Naive thymus-derived CD8-positive, alpha-beta T cell (primary cell): ENCODE measurements around the gene ARPC5. TPM values are rescaled to one million over a fixed set of nuclear protein-coding genes. Genes with fewer than 3 reads are reported as not detected.

Source experiments
- ATAC-seq, 2 donors: fragments of 150-1000 bp; cut with Tn5 transposase in 1 of 2; sonication (Bioruptor Pico), chemical (Tn5 transposase) in 1 of 2; 1 replicate in 1 of 2; 2 replicates in 1 of 2; pipeline ENCODE4 v1.10.0; 2021; ENCODE audit warnings: mild to moderate bottlenecking in 2 of 2, moderate library complexity in 2 of 2
- POLR2A ChIA-PET: fragments of 350-600 bp; sonication (Branson Sonifier 250); formaldehyde crosslinking; loops from one replicate; lab custom pipeline; 2021; ENCODE audit warnings: antibody characterized with exemption; lab: Charles Lee
- DNase-seq, 10 donors: peaks; one replicate each; pipeline versions ENCODE4 v3.0.0 to v3.0.0-alpha.2; 2020 to 2022
- H3K27ac Mint-ChIP-seq, 10 donors: one replicate each; pipeline ENCODE4 v1.8.0; 2020 to 2022; ENCODE audit warnings: mild to moderate bottlenecking in 10 of 10, mixed read lengths in 10 of 10, moderate library complexity in 4 of 10, inconsistent platforms in 1 of 10
- H3K27me3 Mint-ChIP-seq, 5 donors: one replicate each; pipeline ENCODE4 v1.8.0; 2021 to 2022; ENCODE audit warnings: mixed read lengths in 5 of 5
- H3K36me3 Mint-ChIP-seq, 3 donors: one replicate each; pipeline ENCODE4 v1.8.0; 2020 to 2022; ENCODE audit warnings: mixed read lengths in 3 of 3, mild to moderate bottlenecking in 2 of 3, inconsistent platforms in 1 of 3
- H3K4me1 Mint-ChIP-seq, 4 donors: one replicate each; pipeline ENCODE4 v1.8.0; 2021 to 2022; ENCODE audit warnings: mixed read lengths in 4 of 4
- H3K4me3 Mint-ChIP-seq, 10 donors: one replicate each; pipeline ENCODE4 v1.8.0; 2020 to 2022; ENCODE audit warnings: mild to moderate bottlenecking in 10 of 10, mixed read lengths in 10 of 10, moderate library complexity in 6 of 10, inconsistent platforms in 1 of 10
- H3K9me3 Mint-ChIP-seq, 9 donors: one replicate each; pipeline ENCODE4 v1.8.0; 2020 to 2022; ENCODE audit warnings: mixed read lengths in 9 of 9, mild to moderate bottlenecking in 3 of 9, inconsistent platforms in 1 of 9, moderate library complexity in 1 of 9
- polyA plus RNA-seq, 3 donors: library from polyadenylated mRNA; unstranded; fragments of 300-500 nt; fragmentation: Illumina TruSeq; gene quantifications; one replicate each; pipeline ENCODE4 v1.2.3, GENCODE V29; 2021
- total RNA-seq, 8 experiments: library from RNA in 2 of 8; stranded (reverse) in 2 of 8; gene quantifications; one replicate each; pipeline ENCODE4 v1.2.3 and lab custom pipeline; 2021 to 2026

Gene ARPC5
- total and polyA plus RNA-seq, 5 experiments from 2014 or later: 99.6 to 556 (median 400) TPM

GRCh38 chr1:183577897-183578465 lies 57.6 kb downstream of the ARPC5 start:
- H3K4me1 Mint-ChIP-seq: peaks cover 6 to 23% (median 12%) of the 10 kb centered on the region in 4 donors
- no peaks in the 10 kb centered on the region for H3K9me3 Mint-ChIP-seq
- H3K27me3 Mint-ChIP-seq: peaks cover 0 to 8% (median 0%) of the 10 kb centered on the region in 5 donors
- peaks cover 0 to 6% (median 0%) of the 10 kb centered on the region in 3 donors for H3K36me3 Mint-ChIP-seq
- peak overlapping the region in 2 of 10 donors; percentile 22 to 28 for H3K27ac Mint-ChIP-seq
- ATAC-seq (no peak), DNase-seq (no peak)
- POLR2A ChIA-PET: no interaction called here
- H3K4me3 Mint-ChIP-seq: peak overlapping the region in 1 of 10 donors; percentile 45

GRCh38 chr1:183576537-183576936 lies 59.0 kb downstream of the ARPC5 start:
- ATAC-seq (no peak), DNase-seq (no peak)
- H3K9me3 Mint-ChIP-seq: no peaks in the 10 kb centered on the region
- H3K4me3 Mint-ChIP-seq: peak overlapping the region in 1 of 10 donors; percentile 7
- H3K4me1 Mint-ChIP-seq: peaks cover 6 to 17% (median 12%) of the 10 kb centered on the region in 4 donors
- H3K27ac Mint-ChIP-seq: no peak overlapping the region
- H3K27me3 Mint-ChIP-seq: peaks cover 0 to 13% (median 0%) of the 10 kb centered on the region in 5 donors
- POLR2A ChIA-PET: no interaction called here
- peaks cover 0 to 5% (median 0%) of the 10 kb centered on the region in 3 donors for H3K36me3 Mint-ChIP-seq

GRCh38 chr1:183575606-183576005 lies 60.0 kb downstream of the ARPC5 start:
- Mint-ChIP-seq H3K9me3 (no peaks in the 10 kb centered on the region), H3K27me3 (peaks cover 0 to 13% (median 0%) of the 10 kb centered on the region in 5 donors), H3K36me3 (peaks cover 0 to 6% (median 0%) of the 10 kb centered on the region in 3 donors), H3K27ac (no peak overlapping the region), H3K4me1 (peaks cover 6 to 14% (median 12%) of the 10 kb centered on the region in 4 donors), H3K4me3 (no peak overlapping the region)
- DNase-seq (no peak), ATAC-seq (no peak)
- POLR2A ChIA-PET: no interaction called here

- Mint-ChIP-seq H3K4me1 (peaks cover 4 to 13% (median 5%) of the 10 kb centered on the region in 4 donors), H3K4me3 (no peak overlapping the region), H3K9me3 (no peaks in the 10 kb centered on the region), H3K36me3 (peaks cover 0 to 6% (median 0%) of the 10 kb centered on the region in 3 donors), H3K27ac (no peak overlapping the region), H3K27me3 (peaks cover 0 to 17% (median 0%) of the 10 kb centered on the region in 5 donors)
- ATAC-seq: no peak
- no peak for DNase-seq
- POLR2A ChIA-PET: interaction anchor here (0.6 to 0.7 kb wide), 2 partner anchors 9 to 10 kb away, joined by 3 read pairs; no protein-coding TSS in a partner anchor
These were observed 62.9 kb downstream of the ARPC5 start for GRCh38 chr1:183572721-183573120.

GRCh38 chr1:183571678-183572268 lies 63.8 kb downstream of the ARPC5 start:
- Mint-ChIP-seq H3K4me1 (peaks cover 10 to 20% (median 11%) of the 10 kb centered on the region in 4 donors), H3K4me3 (no peak overlapping the region), H3K27me3 (peaks cover 0 to 17% (median 0%) of the 10 kb centered on the region in 5 donors), H3K9me3 (no peaks in the 10 kb centered on the region), H3K36me3 (peaks cover 0 to 6% (median 0%) of the 10 kb centered on the region in 3 donors), H3K27ac (no peak overlapping the region)
- DNase-seq (no peak), ATAC-seq (no peak)
- POLR2A ChIA-PET: no interaction called here

Other genes starting within 250 kb of the ARPC5 start
- not detected for gene NMNAT2, start 217.4 kb downstream of the ARPC5 start, total RNA-seq
- gene NMNAT2, start 217.4 kb downstream of the ARPC5 start, polyA plus RNA-seq: not detected
- gene SMG7, start 163.3 kb downstream of the ARPC5 start, total RNA-seq: 10 to 100 TPM; 59.5 to 60.0 TPM
- gene SMG7, start 163.3 kb downstream of the ARPC5 start, polyA plus RNA-seq: 10 to 100 TPM; 14.8 to 29.2 (median 27.1) TPM
- gene NCF2, start 45.3 kb downstream of the ARPC5 start, total RNA-seq: under 1 TPM; 0.91 to 0.99 TPM
- gene NCF2, start 45.3 kb downstream of the ARPC5 start, polyA plus RNA-seq: 1 to 10 TPM in 2 of 3 donors, not detected in 1; 1.2 to 3.4 TPM
- not detected for gene APOBEC4, start 17.5 kb upstream of the ARPC5 start, total RNA-seq
- gene APOBEC4, start 17.5 kb upstream of the ARPC5 start, polyA plus RNA-seq: not detected
- gene RGL1, start 169.3 kb upstream of the ARPC5 start, total RNA-seq: 1 to 10 TPM; 1.9 to 2.1 TPM
- 1 to 10 TPM; 1.1 to 1.8 (median 1.4) TPM for gene RGL1, start 169.3 kb upstream of the ARPC5 start, polyA plus RNA-seq